A673 (cell line): Measurements from ENCODE around the gene PNPLA2. TPM values are rescaled to one million over a fixed set of nuclear protein-coding genes. Genes with fewer than 3 reads are reported as not detected.

ENCODE experiments used
- BruUV-seq: library from RNA; stranded (reverse); fragments of 400-500 nt; replicated peaks from 2 replicates; lab custom pipeline; 2021; lab: Mats Ljungman, UMichigan
- CTCF ChIA-PET: fragments of 300-600 bp; sonication (Branson Sonifier 250); formaldehyde crosslinking; loops from one replicate; lab custom pipeline; 2022; ENCODE audit warnings: antibody characterized with exemption; lab: Charles Lee
- POLR2A ChIA-PET: fragments of 300-600 bp; sonication (Branson Sonifier 250); formaldehyde crosslinking; loops from one replicate; lab custom pipeline; 2022; ENCODE audit warnings: antibody characterized with exemption; ENCODE audit not compliant: low non-redundant PET; lab: Charles Lee
- DNase-seq: peaks from one replicate; pipeline ENCODE4 v3.0.0-alpha.2; 2015; ENCODE audit warnings: low spot score
- H3K27ac ChIP-seq: fragments of 200-600 bp; sonication (generic); 2 replicates; pipeline ENCODE4 v1.5.1; 2016; ENCODE audit warnings: mixed run types, low read depth, mild to moderate bottlenecking, mixed read lengths, antibody characterized with exemption, low read length; ENCODE audit not compliant: poor library complexity, severe bottlenecking
- H3K27me3 ChIP-seq: fragments of 200-600 bp; sonication (generic); replicated peaks from 2 replicates; pipeline ENCODE4 v1.6.1; 2017; ENCODE audit warnings: mixed run types, low read depth, mild to moderate bottlenecking, mixed read lengths, antibody characterized with exemption, low read length; ENCODE audit not compliant: insufficient read depth, poor library complexity
- H3K36me3 ChIP-seq: fragments of 200-600 bp; sonication (generic); 2 replicates; pipeline ENCODE4 v1.6.1; 2016; ENCODE audit warnings: mixed run types, mild to moderate bottlenecking, mixed read lengths, antibody characterized with exemption, low read length; ENCODE audit not compliant: insufficient read depth, poor library complexity, severe bottlenecking
- H3K4me1 ChIP-seq: fragments of 200-600 bp; sonication (generic); 2 replicates; pipeline ENCODE4 v1.6.1; 2017; ENCODE audit warnings: mixed run types, mild to moderate bottlenecking, mixed read lengths, antibody characterized with exemption, low read length; ENCODE audit not compliant: insufficient read depth, poor library complexity, severe bottlenecking
- H3K4me3 ChIP-seq: fragments of 200-600 bp; sonication (generic); 2 replicates; pipeline ENCODE4 v1.5.1; 2016; ENCODE audit warnings: low read depth, mixed run types, mild to moderate bottlenecking, mixed read lengths, low read length; ENCODE audit not compliant: poor library complexity, severe bottlenecking
- H3K9me3 ChIP-seq: fragments of 200-600 bp; sonication (generic); 2 replicates; pipeline ENCODE4 v1.6.1; 2016; ENCODE audit warnings: mixed run types, low read depth, mild to moderate bottlenecking, mixed read lengths, antibody characterized with exemption, low read length; ENCODE audit not compliant: poor library complexity, severe bottlenecking
- CTCF ChIP-seq: fragments of 300-800, 200-600 bp; sonication (generic); conservative IDR thresholded peaks from 2 replicates; pipeline ENCODE4 v1.5.1; 2017; ENCODE audit warnings: low read depth, mild to moderate bottlenecking, antibody characterized with exemption, low read length, moderate library complexity, mixed read lengths
- EZH2 ChIP-seq: fragments of 200-600 bp; sonication (generic); IDR thresholded peaks from 2 replicates; pipeline ENCODE4 v1.6.1; 2017; ENCODE audit warnings: borderline replicate concordance, low read depth, mild to moderate bottlenecking, mixed read lengths, antibody characterized with exemption, low read length; ENCODE audit not compliant: poor library complexity, severe bottlenecking
- intact Hi-C: fragments of 100-400 bp; cut with micrococcal nuclease; formaldehyde crosslinking; loops from one replicate; pipeline ENCODE4 v1.10.0; 2022; ENCODE audit not compliant: unreplicated experiment
- total RNA-seq: library from RNA; stranded (reverse); gene quantifications from 2 replicates; pipeline ENCODE4 v1.2.3, GENCODE V29; 2021

Gene PNPLA2
- total RNA-seq, 1 experiment from 2014 or later, result 45.4 TPM

DNA sequence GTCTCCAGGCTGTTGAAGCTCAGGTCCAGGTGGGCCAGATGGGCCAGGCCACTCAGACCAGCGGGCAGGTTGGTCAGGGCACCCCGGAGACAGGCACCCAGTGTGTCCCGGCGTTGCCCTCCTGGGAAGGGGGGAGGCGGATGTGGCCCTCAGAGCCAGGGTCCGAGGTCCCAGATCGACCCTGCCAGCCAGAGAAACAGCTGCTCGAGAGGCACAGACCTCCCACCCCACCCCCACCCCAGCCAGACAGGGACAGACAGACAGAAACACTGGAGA is 15.3 kb upstream of the PNPLA2 start:
- POLR2A ChIA-PET, result no interaction called here
- TF ChIP-seq CTCF, result no peak
- TF ChIP-seq EZH2, result no peak
- H3K4me1 ChIP-seq, result no peaks in the 10 kb centered on the region
- no peaks in the 10 kb centered on the region for H3K9me3 ChIP-seq
- H3K27me3 ChIP-seq, result no peaks in the 10 kb centered on the region
- intact Hi-C loops, result no loop called here
- DNase-seq, result no peak
- BruUV-seq, result no TSS peak
- H3K36me3 ChIP-seq, result peaks cover 13% of the 10 kb centered on the region
- CTCF ChIA-PET, result no interaction called here
- no peak overlapping the region for H3K4me3 ChIP-seq
- H3K27ac ChIP-seq, result no peak overlapping the region

DNA sequence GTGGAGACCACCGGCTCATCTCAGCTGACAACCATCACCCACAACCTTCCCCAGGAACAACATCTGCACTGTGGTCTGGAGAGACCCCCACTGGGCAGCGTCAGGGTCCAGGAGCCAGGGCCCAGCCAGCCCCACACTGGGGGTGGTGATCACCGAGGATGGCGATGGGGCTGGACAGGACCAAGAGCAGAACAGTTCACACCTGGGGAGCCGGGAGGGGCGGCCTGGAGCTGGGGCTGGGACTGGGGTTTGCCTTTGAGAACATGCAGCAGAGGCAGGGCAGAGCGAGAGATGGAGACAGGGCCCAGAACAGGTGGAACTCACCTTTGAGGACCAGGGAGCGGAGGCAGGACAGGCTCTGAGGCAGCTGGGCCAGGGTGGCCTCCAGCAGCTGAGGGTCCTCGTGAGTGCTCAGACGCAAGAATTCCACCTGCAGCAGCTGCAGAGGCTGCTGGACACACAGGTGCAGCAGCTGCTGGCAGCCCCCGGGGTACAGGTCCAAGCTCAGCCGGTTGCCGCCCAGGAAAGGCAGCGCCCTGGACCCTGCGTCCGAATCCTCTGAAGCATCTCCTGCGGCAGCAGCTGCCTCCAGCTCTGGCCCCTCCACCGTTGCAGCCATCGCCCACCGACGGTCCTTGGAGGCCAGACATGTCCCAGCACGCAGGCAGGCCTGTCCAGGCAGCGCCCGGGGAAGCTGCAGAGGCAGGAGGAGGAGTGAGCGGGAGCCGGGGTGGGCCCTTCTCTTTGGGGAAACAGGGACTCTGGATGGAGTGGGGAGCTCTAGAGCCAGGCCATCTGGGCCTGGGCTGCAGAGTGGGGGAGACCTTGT is 14.7 kb upstream of the PNPLA2 start:
- peak overlapping the region; percentile 69 for H3K4me3 ChIP-seq
- intact Hi-C loops, result no loop called here
- TF ChIP-seq CTCF (no peak), EZH2 (no peak)
- H3K36me3 ChIP-seq, result peaks cover 13% of the 10 kb centered on the region
- no TSS peak for BruUV-seq
- H3K27me3 ChIP-seq, result no peaks in the 10 kb centered on the region
- CTCF ChIA-PET, result no interaction called here
- H3K9me3 ChIP-seq, result no peaks in the 10 kb centered on the region
- H3K27ac ChIP-seq, result peak overlapping the region; percentile 86
- no peaks in the 10 kb centered on the region for H3K4me1 ChIP-seq
- POLR2A ChIA-PET, result no interaction called here
- DNase-seq, result no peak

- no peak for DNase-seq
- Histone ChIP-seq H3K4me3 (peak overlapping the region; percentile 69), H3K27me3 (no peaks in the 10 kb centered on the region), H3K4me1 (no peaks in the 10 kb centered on the region), H3K27ac (peak overlapping the region; percentile 86), H3K36me3 (peaks cover 7% of the 10 kb centered on the region), H3K9me3 (no peaks in the 10 kb centered on the region)
- CTCF ChIA-PET, result no interaction called here
- POLR2A ChIA-PET, result no interaction called here
- no TSS peak for BruUV-seq
- TF ChIP-seq CTCF (no peak), EZH2 (no peak)
- intact Hi-C loops, result no loop called here
Measured at GRCh38 chr11:804599-804964, 14.1 kb upstream of the PNPLA2 start.
